NCI-H460 (cell line): ENCODE results near the gene MTERF2. TPM values are rescaled to one million over a fixed set of nuclear protein-coding genes. Genes with fewer than 3 reads are reported as not detected.

Experiments used
- DNase-seq: peaks from one replicate; pipeline ENCODE4 v3.0.0-alpha.2; 2016; ENCODE audit warnings: low read depth; ENCODE audit errors: extremely low read depth
- total RNA-seq: library from RNA; depleted of rRNA; stranded (reverse); fragments of >200 nt; shearing (Covaris generic); gene quantifications from 2 replicates; pipeline ENCODE4 v1.2.3, GENCODE V29; 2014; rRNA removed

The MTERF2 gene
- total RNA-seq, 1 experiment from 2014 or later, result 16.3 TPM

DNA sequence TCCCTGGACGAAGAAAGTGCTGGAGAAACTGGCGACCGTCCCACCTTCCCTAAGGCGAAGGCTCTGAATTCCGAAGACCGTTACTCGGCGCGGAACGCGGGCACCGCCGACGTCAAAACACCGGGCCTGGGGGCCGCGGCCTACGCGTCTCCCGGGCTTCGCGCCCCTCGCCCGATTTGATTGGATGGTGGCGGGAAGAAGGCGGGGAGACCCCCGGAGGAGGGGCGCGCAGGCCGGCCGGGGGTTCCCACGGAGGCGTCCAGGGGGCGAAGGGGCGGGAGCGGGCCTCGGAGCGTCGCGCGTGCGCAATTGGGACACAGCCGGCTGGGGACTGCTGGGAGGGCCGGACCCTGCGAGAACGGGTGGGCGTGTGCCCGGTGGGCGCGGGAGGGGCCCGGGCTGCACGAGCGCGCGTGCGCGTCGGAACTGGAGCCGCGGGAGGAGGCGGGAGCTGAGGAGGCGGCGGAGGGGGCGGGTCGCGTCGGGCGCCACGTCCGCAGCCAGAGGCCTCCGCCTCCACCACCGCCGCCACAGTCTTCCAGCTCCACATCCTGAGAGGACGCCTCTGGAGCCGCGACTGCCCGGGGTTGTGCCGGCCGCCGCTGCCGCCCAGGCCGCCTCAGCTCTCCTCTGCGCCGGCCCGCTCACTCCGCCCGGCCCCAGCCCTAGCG lies 31.4 kb downstream of the MTERF2 start, which contains the start of gene TMEM263:
TSS of gene TMEM263 (plus strand) at position 531 of the 671 bp plus-strand sequence. CDS start 11,210 bp downstream, outside the sequence.
- peak; percentile 90 for DNase-seq

DNA sequence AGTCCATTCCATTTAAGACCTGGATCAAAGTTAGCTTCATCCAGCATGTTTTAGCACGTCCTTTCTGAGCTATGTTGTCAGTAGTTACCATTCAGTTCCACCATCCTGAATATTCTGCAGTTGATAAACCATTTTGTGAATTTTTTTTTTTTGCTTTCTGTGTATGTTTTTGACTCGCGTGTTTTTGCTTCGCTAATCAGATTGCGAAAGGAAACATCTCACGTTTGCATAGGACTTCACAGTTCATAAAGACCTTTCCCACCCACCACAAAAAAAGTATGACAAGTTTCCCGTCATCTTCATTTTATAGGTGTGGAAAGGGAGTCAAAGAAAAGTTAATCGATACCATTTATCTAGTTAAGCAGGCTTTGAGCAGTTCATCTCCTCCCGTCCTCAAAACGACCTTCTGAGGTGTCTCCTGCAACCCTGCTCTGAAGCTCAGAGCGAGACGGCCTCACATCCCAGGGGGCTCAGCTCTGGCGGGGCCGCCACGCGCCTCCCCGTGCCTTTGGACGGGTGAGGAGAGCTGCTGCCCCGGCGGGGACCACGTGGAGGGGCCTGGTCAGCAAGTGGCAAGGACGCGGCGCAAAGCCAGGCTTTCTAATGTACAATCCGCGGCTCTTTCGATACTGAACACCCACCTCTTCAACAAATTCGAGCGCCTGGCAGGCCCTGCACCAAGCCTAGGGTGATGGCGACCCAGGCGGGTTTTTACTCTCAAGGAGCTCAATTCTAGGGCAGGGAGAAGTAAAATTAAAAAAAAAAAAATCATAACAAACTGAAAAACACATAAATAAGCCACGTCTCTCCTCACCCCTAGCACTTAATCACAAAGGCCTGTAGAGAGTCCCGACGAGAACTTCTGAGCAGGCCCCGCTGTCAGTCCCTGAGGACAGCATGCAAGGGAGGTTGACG lies 32.2 kb downstream of the MTERF2 start:
- DNase-seq, result no peak

DNA sequence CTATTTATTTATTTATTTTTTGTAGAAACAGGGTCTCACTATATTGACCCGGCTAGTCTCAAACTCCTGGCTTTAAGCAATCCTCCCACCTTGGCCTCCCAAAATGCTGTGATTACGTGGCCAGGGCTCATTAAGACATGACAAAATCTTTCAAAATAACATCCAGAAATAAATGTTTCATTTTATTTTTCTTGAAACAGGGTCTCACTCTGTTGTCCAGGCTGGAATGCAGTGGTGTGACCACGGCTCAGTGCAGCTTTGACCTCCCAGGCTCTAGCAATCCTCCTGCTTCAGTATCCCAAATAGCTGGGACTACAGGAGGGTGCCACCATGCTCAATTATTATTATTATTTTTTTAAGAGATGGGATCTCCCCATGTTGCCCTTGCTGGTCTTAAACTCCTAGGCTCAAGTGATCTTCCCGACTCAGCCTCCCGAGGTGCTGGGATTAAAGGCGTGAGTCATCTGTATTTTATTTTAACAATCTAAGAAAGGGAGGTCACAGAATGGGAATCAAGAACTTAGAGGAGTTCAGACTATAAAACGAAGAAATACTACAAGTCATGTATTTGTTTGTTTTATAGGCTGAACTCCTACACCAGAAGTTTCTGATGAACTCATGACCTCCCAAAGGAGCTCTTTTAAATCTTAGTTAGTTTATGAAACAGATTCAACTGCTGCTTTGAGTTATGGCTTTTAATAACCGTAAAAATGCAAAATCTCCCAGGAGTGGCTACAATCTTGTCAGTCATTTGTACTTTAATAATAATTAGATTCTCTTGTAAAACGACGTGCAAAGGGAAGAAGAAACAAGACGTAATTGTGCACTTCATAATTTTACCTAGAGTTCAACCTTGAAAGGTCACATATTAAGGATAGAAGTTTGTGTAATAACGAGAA lies 33.3 kb downstream of the MTERF2 start:
- no peak for DNase-seq

DNA sequence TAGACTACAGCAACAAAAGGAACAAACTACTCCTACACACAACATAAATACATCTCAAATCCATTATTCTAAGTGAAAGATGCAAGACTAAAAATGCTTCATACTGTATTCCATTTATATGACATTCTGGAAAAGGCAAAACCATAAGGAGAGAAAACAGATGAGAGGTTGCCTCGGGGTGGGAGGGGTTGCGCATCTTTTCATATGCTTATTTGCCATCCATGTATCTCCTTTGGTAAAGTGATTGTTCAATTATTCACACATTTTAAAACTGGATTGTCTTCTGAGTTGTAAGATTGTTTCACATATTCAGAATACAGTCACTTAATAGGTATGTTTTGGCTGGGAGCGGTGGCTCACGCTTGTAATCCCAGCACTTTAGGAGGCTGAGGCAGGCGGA lies 36.4 kb downstream of the MTERF2 start:
- no peak for DNase-seq

DNA sequence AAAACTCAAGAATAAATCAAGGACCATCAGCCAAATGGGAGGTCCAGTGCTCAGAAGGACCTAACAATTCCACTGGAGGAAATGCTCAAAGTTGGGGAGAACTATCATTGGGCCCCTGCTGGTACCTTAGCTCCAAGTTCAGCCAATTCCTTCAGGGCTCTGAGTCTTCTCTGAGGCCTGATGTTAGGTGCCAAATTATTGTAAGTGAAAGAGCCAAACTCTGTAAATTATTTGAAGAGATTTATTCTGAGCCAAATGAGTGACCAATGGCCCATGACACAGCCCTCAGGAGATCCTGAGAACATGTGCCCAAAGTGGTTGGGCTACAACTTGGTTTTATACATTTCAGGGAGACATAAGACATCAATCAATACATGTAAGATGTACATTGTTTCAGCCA lies 39.5 kb downstream of the MTERF2 start:
- no peak for DNase-seq

DNA sequence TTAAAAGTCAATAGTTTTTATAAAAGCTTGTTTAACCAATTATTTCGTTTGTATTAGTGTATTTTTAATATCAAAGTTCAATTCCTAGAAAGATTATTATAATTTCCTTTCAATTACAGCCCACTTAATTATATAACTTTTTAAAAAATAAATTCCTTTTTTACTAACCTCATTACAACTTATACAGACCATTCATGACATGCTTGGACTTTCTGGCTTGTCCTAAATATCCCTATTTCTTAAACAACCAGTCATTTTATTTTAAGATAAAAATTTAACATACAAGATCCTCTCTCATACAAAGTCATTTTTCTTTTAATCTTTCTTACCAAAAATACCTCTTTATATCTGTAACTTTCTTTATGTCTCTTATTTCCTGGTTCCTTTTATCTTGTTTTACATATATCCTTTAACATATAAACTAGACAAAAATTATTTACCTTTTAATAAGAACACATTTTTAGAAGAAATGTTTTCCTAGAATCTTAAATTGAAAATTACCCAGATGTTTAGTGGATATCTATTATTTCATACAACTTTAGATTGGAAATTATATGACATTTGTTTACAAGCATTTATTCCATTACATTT lies 41.6 kb downstream of the MTERF2 start:
- no peak for DNase-seq

DNA sequence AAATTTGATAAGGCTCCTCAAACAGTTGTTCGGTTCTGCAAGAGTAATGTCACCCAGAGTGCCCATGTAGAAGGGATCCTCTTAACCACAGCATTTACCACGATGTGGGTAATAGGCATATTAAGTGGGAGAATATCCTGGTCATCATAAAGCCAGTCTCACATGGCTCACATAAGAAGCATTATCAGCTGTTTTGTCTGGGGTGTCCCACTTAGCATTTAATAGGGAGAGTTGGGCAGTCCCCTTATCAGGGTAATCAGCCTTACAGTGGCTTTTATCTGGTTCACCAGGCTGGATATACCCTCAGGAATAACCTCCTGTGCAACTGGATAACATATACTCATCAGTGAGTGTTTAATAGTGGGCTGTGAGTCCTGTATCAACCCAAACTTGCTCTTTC lies 44.2 kb downstream of the MTERF2 start:
- DNase-seq, result no peak

DNA sequence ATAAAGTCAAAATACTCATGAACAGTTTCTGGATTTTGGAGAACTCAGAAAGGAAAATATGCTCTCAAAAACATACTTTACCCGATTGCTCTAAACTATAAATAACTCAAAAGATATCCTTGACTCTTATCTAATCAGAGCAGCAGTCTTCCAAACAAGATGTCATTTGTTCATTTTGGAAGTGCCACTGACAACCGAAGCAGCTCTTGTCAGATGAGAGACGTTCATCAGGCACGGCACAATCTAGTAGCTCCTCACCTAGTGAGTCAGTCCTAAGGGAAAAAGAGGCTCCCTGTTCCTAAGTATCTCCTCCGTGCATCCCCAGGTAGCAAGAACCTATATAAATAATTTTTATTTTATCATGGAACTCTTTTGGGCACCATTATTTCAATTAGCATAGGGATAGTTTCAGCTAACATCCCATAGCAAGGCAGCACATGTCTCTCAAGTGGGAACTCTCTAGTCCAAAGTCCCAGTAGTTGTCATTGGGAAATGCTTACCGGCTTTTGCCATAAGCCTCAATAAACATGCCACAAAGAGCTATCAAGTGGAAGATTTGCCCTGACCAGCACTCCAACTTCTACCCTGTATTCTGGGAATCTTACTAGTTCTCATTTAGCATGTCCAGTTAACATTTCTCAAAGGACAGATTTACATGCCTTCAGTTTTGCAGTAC lies 45.3 kb downstream of the MTERF2 start:
- DNase-seq, result no peak

DNA sequence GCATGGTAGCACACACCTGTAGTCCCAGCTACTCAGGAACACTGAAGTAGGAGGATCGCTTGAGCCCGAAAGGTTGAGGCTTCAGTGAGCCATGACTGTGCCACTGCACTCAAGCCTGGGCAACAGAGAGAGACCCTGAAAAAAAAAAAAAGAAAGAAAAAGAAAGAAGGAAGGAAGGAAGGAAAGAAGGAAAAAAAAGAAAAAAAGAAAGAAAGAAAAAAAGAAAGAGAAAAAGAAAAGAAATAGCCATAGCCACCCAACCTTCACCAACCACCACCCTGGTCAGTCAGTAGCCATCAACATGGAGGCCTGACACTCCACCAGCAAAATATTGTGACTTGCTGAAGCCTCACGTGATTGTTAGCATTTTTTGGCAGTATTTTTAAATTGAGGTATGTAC lies 52.7 kb downstream of the MTERF2 start:
- no peak for DNase-seq

Other genes starting within 250 kb of the MTERF2 start
- gene RIC8B, start 212.5 kb downstream of the MTERF2 start, total RNA-seq, result 7.9 and 10.4 TPM in 2 replicates
- 44.2 and 44.4 TPM in 2 replicates for gene TMEM263, start 31.2 kb downstream of the MTERF2 start, total RNA-seq
- gene CRY1, start 106.4 kb upstream of the MTERF2 start, total RNA-seq, result 45.7 and 47.4 TPM in 2 replicates